MM.1S (cell line): ENCODE results near the gene RNF214.

Experiments used
- CTCF ChIP-seq: fragments of 300-600 bp; sonication (generic); IDR thresholded peaks from 2 replicates; pipeline ENCODE4 v1.5.1; 2016; ENCODE audit warnings: antibody characterized with exemption, low read length, mixed read lengths
- EZH2 ChIP-seq: fragments of 300-600 bp; sonication (generic); optimal IDR thresholded peaks from 2 replicates; pipeline ENCODE3; 2017; ENCODE audit warnings: low read depth, mild to moderate bottlenecking, antibody characterized with exemption, low read length, mixed read lengths
- EZH2phosphoT487 ChIP-seq: fragments of 300-600 bp; sonication (generic); IDR thresholded peaks from 2 replicates; pipeline ENCODE4 v1.6.1; 2018; ENCODE audit warnings: antibody characterized with exemption, low read length

- TF ChIP-seq CTCF (no peak), EZH2 (no peak), EZH2phosphoT487 (no peak)
These were observed 43.8 kb upstream of the RNF214 start for GRCh38 chr11:117188620-117189081.
